Thyroid gland (tissue), 4 donors: ENCODE data around the gene PCSK7. TPM values are rescaled to one million over a fixed set of nuclear protein-coding genes. Genes with fewer than 3 reads are reported as not detected.

Experiments
- DNase-seq, 2 donors: peaks; one replicate each; pipeline ENCODE4 v3.0.0-alpha.2; 2019
- H3K27ac ChIP-seq, 3 donors: fragments of 200-600 bp; sonication (generic); 1 replicate in 2 of 3; 2 replicates in 1 of 3; pipeline ENCODE4 v1.5.1; 2016 to 2019; ENCODE audit warnings: mild to moderate bottlenecking in 1 of 3, moderate library complexity in 1 of 3
- H3K27me3 ChIP-seq: fragments of 200-600 bp; sonication (generic); one replicate; pipeline ENCODE4 v1.5.1; 2019
- H3K36me3 ChIP-seq, 2 donors: fragments of 200-600 bp; sonication (generic); one replicate each; pipeline ENCODE4 v1.5.1; 2016 to 2019
- H3K4me1 ChIP-seq, 2 donors: fragments of 200-600 bp; sonication (generic); one replicate each; pipeline ENCODE4 v1.5.1; 2017 to 2019
- H3K4me3 ChIP-seq, 3 donors: fragments of 200-600 bp; sonication (generic); replicated peaks in 1 of 3; 1 replicate in 2 of 3; 2 replicates in 1 of 3; pipeline ENCODE4 v1.5.1; 2016; ENCODE audit warnings: mild to moderate bottlenecking in 1 of 3
- H3K9me3 ChIP-seq: fragments of 200-600 bp; sonication (generic); one replicate; pipeline ENCODE4 v1.5.1; 2017
- POLR2A ChIP-seq, 2 donors: fragments of 450-650 bp; IDR thresholded peaks; one replicate each; pipeline ENCODE4 v1.6.1; 2017; ENCODE audit warnings: antibody characterized with exemption in 2 of 2, mild to moderate bottlenecking in 2 of 2, moderate library complexity in 1 of 2
- WGBS, 2 donors: methylation state at CpG; one replicate each; pipeline ENCODE4 v1.1.5; 2017; 5-methylcytosine and 5-hydroxymethylcytosine counted together
- intact Hi-C: fragments of 100-400 bp; cut with DNase I; formaldehyde crosslinking; loops from one replicate; pipeline ENCODE4 v1.15.1; 2023
- total RNA-seq, 4 donors: library from RNA; depleted of rRNA; stranded (reverse); fragments of >200 nt; gene quantifications; one replicate each; pipeline ENCODE4 v1.2.3, GENCODE V29; 2016
- TF ChIP-seq, protein P1 (sequence below), 6 experiments: fragments of 200-600 bp in 3 of 6; fragments of 450-650 bp in 3 of 6; sonication (generic) in 3 of 6; IDR thresholded peaks; one replicate each; pipeline ENCODE4 v1.5.1; 2016 to 2019; ENCODE audit warnings: antibody characterized with exemption in 6 of 6, mild to moderate bottlenecking in 2 of 6, inconsistent platforms in 1 of 6, moderate library complexity in 1 of 6

Gene PCSK7
- total RNA-seq, 4 donors from 2014 or later: 36.1 to 61.1 (median 47.5) TPM

DNA sequence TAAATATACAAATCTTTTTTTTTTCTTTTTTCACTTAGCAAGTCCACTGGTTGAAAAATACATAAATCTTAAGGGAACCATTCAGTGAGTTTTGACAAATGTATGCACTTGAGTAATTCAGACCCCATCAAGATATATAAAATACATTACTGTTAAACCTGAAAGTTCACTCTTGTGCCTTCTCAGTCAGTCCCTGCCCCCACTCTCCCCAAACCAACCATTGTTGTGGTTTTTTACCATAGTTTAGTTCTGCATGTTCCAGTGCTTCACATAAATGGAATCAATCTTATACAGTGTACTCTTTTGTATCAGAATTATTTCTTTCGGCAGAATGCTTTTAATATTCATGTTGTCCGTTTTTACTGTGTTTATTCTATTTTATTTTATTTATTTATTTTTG is 26.7 kb upstream of the PCSK7 start:
- H3K27me3 ChIP-seq: no peaks in the 10 kb centered on the region
- no peaks in the 10 kb centered on the region for H3K9me3 ChIP-seq
- H3K27ac ChIP-seq: no peak overlapping the region
- TF ChIP-seq, protein P1, sequence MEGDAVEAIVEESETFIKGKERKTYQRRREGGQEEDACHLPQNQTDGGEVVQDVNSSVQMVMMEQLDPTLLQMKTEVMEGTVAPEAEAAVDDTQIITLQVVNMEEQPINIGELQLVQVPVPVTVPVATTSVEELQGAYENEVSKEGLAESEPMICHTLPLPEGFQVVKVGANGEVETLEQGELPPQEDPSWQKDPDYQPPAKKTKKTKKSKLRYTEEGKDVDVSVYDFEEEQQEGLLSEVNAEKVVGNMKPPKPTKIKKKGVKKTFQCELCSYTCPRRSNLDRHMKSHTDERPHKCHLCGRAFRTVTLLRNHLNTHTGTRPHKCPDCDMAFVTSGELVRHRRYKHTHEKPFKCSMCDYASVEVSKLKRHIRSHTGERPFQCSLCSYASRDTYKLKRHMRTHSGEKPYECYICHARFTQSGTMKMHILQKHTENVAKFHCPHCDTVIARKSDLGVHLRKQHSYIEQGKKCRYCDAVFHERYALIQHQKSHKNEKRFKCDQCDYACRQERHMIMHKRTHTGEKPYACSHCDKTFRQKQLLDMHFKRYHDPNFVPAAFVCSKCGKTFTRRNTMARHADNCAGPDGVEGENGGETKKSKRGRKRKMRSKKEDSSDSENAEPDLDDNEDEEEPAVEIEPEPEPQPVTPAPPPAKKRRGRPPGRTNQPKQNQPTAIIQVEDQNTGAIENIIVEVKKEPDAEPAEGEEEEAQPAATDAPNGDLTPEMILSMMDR (IDR thresholded peaks at IDR 0.05): no peak
- no peak for TF ChIP-seq POLR2A (IDR thresholded peaks at IDR 0.05)
- intact Hi-C loops: no loop called here
- 74 to 95% methylated on average over 2 of the region's 2 CpGs for WGBS, 2 donors
- no peak for DNase-seq
- H3K4me3 ChIP-seq: no peak overlapping the region
- peaks cover 0 to 10% of the 10 kb centered on the region in 2 donors for H3K4me1 ChIP-seq
- H3K36me3 ChIP-seq: no peaks in the 10 kb centered on the region

GRCh38 chr11:117256573-117256972 is 24.7 kb upstream of the PCSK7 start:
- Histone ChIP-seq H3K9me3 (no peaks in the 10 kb centered on the region), H3K4me1 (peaks cover 0 to 10% of the 10 kb centered on the region in 2 donors), H3K27ac (no peak overlapping the region), H3K4me3 (no peak overlapping the region), H3K36me3 (peaks cover 0 to 3% of the 10 kb centered on the region in 2 donors), H3K27me3 (no peaks in the 10 kb centered on the region)
- no peak for DNase-seq
- 46 to 97% methylated on average over 2 of the region's 2 CpGs for WGBS, 2 donors
- intact Hi-C loops: no loop called here
- TF ChIP-seq, protein P1 (IDR thresholded peaks at IDR 0.05): no peak
- TF ChIP-seq POLR2A (IDR thresholded peaks at IDR 0.05): no peak

- DNase-seq: no peak
- Histone ChIP-seq H3K4me1 (peaks cover 0 to 10% of the 10 kb centered on the region in 2 donors), H3K9me3 (no peaks in the 10 kb centered on the region), H3K36me3 (peaks cover 0 to 3% of the 10 kb centered on the region in 2 donors), H3K27me3 (no peaks in the 10 kb centered on the region), H3K4me3 (no peak overlapping the region), H3K27ac (no peak overlapping the region)
- 52 to 69% methylated on average over 3 of the region's 3 CpGs for WGBS, 2 donors
- TF ChIP-seq POLR2A (IDR thresholded peaks at IDR 0.05): no peak
- TF ChIP-seq, protein P1 (IDR thresholded peaks at IDR 0.05): no peak
- intact Hi-C loops: no loop called here
These were observed 24.1 kb upstream of the PCSK7 start for GRCh38 chr11:117255966-117256365.

DNA sequence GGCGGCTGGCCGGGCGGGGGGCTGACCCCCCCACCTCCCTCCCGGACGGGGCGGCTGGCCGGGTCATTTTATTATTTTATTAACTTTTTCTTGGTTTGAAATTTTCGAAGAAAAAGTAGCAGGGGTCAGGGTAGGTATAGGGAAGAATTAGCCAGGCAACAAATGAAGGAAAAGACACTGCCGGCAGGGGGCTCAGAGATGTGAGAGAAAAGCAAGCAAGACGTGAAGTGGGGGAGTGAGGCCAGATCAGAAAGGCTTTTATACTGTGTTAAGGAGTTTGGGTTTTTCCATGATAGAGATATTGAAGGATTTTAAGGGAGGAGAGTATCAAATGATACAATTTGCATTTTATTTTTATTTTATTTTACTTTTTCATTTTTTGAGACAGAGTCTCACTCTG is 19.6 kb upstream of the PCSK7 start:
- Histone ChIP-seq H3K4me3 (no peak overlapping the region), H3K36me3 (peaks cover 5 to 15% of the 10 kb centered on the region in 2 donors), H3K27ac (no peak overlapping the region), H3K9me3 (no peaks in the 10 kb centered on the region), H3K4me1 (peaks cover 0 to 10% of the 10 kb centered on the region in 2 donors), H3K27me3 (no peaks in the 10 kb centered on the region)
- intact Hi-C loops: no loop called here
- no peak for TF ChIP-seq POLR2A (IDR thresholded peaks at IDR 0.05)
- DNase-seq: no peak
- 93 to 97% methylated on average over 9 to 10 of the region's 10 CpGs for WGBS, 2 donors

DNA sequence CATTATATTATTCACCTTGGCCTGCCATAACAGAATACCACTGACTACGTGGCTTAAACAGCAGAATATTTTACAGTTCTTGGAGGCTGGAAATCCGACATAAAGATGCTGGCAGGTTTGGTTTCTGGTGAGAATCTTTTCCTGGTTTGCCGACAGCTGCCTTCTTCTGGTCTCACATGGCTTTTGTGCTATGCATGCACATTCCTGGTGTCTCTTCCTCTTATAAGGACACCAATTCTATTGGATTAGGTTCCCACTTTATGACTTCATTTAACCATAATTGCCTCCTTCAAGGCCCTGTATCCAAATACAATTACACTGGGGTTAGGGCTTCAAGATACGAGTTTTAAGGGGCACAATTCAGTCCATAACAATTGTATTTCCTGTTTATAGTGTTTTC is 17.7 kb upstream of the PCSK7 start:
- H3K4me3 ChIP-seq: no peak overlapping the region
- 90 to 95% methylated on average over 4 of the region's 4 CpGs for WGBS, 2 donors
- no peaks in the 10 kb centered on the region for H3K27me3 ChIP-seq
- no peaks in the 10 kb centered on the region for H3K9me3 ChIP-seq
- no peaks in the 10 kb centered on the region for H3K4me1 ChIP-seq
- H3K27ac ChIP-seq: no peak overlapping the region
- TF ChIP-seq, protein P1 (IDR thresholded peaks at IDR 0.05): no peak
- TF ChIP-seq POLR2A (IDR thresholded peaks at IDR 0.05): no peak
- H3K36me3 ChIP-seq: peaks cover 10 to 34% of the 10 kb centered on the region in 2 donors
- intact Hi-C loops: no loop called here
- DNase-seq: no peak

DNA sequence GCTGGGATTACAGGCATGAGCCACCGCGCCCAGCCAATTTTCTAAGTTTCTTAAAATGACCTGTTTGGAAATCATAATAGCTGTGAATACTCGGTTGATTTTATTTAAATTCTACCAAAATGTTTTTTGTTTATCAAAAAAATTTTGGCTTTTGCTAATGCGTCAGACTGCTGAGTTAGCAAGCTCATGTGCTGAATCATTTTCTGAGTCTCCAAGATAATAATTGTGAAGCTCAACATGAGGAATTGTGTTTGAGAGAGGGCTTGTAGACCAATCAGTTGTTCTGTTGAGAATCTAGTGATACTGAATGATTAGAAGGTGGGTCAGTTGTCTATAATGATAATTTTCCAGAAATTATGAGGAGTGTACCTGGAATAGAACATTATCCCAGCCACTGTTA is 16.5 kb upstream of the PCSK7 start:
- no peaks in the 10 kb centered on the region for H3K9me3 ChIP-seq
- TF ChIP-seq, protein P1 (IDR thresholded peaks at IDR 0.05): no peak
- no peak for TF ChIP-seq POLR2A (IDR thresholded peaks at IDR 0.05)
- intact Hi-C loops: no loop called here
- H3K27ac ChIP-seq: no peak overlapping the region
- H3K4me3 ChIP-seq: no peak overlapping the region
- WGBS, 2 donors: 95 to 97% methylated on average over 4 of the region's 4 CpGs
- H3K36me3 ChIP-seq: peaks cover 18 to 34% of the 10 kb centered on the region in 2 donors
- H3K27me3 ChIP-seq: no peaks in the 10 kb centered on the region
- no peaks in the 10 kb centered on the region for H3K4me1 ChIP-seq
- no peak for DNase-seq
